Bronchial epithelial cell (primary cell): ENCODE results near the gene ZNF577. TPM values are rescaled to one million over a fixed set of nuclear protein-coding genes. Genes with fewer than 3 reads are reported as not detected.
"Not testable (repeated sequence)": the region's sequence is repeated elsewhere in the genome, so short reads cannot be mapped to it uniquely, and the experiment has no call there.

ENCODE experiments used
- DNase-seq: peaks from one replicate; pipeline ENCODE4 v3.0.0-alpha.2; 2010; ENCODE audit warnings: low read depth
- FAIRE-seq: peaks from 2 replicates; lab custom pipeline; 2011; peaks lifted over from hg19 to GRCh38; lab: Jason Lieb, UNC
- H3K27me3 ChIP-seq: 2 replicates; pipeline ENCODE4 v1.5.1; 2011; ENCODE audit warnings: low read length; ENCODE audit not compliant: control insufficient read depth, insufficient read depth
- H3K36me3 ChIP-seq: 2 replicates; pipeline ENCODE4 v1.5.1; 2011; ENCODE audit warnings: low read length; ENCODE audit not compliant: control insufficient read depth, insufficient read depth
- H3K4me3 ChIP-seq: 2 replicates; pipeline ENCODE4 v1.5.1; 2011; ENCODE audit warnings: mild to moderate bottlenecking, low read depth, low read length, control low read depth
- total RNA-seq: library from RNA; depleted of rRNA; stranded (reverse); fragments of >200 nt; gene quantifications from 2 replicates; pipeline ENCODE4 v1.2.1, GENCODE V29; 2014
- TF ChIP-seq, protein P1 (sequence below): IDR thresholded peaks from 2 replicates; pipeline ENCODE4 v1.5.1; 2011; ENCODE audit warnings: mild to moderate bottlenecking, moderate library complexity, low read length, control low read depth, inconsistent platforms; ENCODE audit not compliant: insufficient read depth, severe bottlenecking

The ZNF577 gene
- total RNA-seq, 1 donor from 2014 or later, result 5.5 TPM

DNA sequence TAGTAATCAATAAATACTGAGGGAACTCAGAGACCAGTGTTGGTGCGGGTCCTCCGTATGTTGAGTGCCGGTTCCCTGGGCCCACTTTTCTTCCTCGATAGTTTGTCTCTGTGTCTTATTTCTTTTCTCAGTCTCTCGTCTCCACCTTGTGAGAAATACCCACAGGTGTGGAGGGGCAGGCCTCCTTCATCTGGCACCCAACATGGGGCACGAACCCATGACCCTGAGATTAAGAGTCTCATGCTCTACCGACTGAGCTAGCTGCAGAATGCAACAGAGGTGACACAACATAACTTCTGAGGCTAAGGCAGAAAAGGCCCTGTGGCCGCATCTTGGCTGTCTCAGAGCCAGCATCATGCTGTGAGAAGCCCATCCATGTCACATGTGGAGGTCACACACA, 34.2 kb upstream of the ZNF577 start:
- H3K27me3 ChIP-seq, result no peaks in the 10 kb centered on the region
- H3K36me3 ChIP-seq, result no peaks in the 10 kb centered on the region
- TF ChIP-seq, protein P1, sequence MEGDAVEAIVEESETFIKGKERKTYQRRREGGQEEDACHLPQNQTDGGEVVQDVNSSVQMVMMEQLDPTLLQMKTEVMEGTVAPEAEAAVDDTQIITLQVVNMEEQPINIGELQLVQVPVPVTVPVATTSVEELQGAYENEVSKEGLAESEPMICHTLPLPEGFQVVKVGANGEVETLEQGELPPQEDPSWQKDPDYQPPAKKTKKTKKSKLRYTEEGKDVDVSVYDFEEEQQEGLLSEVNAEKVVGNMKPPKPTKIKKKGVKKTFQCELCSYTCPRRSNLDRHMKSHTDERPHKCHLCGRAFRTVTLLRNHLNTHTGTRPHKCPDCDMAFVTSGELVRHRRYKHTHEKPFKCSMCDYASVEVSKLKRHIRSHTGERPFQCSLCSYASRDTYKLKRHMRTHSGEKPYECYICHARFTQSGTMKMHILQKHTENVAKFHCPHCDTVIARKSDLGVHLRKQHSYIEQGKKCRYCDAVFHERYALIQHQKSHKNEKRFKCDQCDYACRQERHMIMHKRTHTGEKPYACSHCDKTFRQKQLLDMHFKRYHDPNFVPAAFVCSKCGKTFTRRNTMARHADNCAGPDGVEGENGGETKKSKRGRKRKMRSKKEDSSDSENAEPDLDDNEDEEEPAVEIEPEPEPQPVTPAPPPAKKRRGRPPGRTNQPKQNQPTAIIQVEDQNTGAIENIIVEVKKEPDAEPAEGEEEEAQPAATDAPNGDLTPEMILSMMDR, result no peak
- no peak for FAIRE-seq
- no peak for DNase-seq
- no peak overlapping the region for H3K4me3 ChIP-seq

DNA sequence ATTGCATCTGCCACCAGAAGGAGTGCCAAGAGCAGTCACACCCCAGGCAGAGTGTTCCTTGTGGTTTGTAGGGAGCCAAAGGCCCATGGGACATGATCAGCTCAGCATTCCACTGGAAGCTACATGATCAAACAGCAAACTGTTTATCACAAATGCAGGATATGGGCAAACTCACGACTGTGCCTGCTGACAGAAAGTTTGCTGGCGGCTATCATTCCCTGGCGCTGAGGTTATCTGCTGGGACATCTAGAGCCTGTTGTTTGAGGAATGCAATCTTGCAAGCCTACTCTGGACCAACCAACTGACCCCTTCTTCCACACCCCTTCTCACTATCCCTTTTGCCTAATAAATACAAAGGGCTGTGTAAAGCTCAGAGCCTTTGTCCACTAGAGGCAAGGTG, 31.9 kb upstream of the ZNF577 start:
- FAIRE-seq, result no peak

DNA sequence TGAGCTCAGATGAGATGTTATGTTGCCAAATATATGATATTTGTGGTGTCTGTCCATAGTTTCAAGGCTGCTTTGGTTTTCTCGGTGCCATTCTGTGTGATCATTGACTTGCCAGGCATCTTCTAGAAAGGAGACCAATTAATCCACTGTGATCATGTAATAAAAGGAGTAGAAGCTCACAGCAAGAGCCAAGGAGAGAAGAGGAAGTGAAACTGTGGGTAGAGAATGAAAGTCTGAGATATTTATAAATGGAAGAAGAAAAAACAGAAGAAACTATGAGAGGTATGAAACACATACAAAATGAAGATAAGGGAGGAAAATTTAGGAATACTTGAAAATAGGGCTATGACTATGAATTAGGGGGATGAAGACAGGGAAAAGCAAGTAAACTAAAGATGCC, 28.4 kb upstream of the ZNF577 start:
- DNase-seq (no peak), FAIRE-seq (no peak)
- H3K27me3 ChIP-seq, result no peaks in the 10 kb centered on the region
- TF ChIP-seq, protein P1, result no peak
- H3K4me3 ChIP-seq, result no peak overlapping the region
- no peaks in the 10 kb centered on the region for H3K36me3 ChIP-seq

More for the DNA sequence above, 31.9 kb upstream of the ZNF577 start:
- Histone ChIP-seq H3K36me3 (no peaks in the 10 kb centered on the region), H3K4me3 (no peak overlapping the region), H3K27me3 (no peaks in the 10 kb centered on the region)
- DNase-seq, result no peak
- TF ChIP-seq, protein P1, result no peak

DNA sequence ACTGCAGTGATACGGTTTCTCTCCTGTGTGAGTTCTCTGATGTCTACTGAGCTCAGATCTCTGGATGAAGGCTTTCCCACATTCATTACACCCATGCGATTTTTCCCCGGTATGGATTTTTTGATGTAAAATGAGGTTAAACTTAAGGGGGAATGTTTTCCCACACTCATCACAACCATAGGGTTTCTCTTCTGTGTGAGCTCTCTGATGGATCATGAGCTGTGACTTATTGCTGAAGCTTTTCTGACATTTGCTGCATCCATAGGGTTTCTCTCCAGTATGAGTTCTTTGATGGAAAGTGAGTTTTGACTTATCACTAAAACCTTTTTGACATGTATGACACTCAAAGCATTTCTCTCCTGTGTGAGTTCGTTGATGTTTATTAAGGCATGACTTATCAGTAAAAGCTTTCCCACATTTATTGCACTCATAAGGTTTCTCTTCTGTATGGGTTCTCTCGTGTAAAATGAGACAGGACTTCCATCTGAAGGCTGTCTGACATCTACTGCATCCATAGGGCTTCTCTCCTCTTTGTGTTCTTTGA, 27.6 kb upstream of the ZNF577 start:
- H3K4me3 ChIP-seq, result no peak overlapping the region
- TF ChIP-seq, protein P1, result no peak
- FAIRE-seq (no peak), DNase-seq (no peak)
- H3K36me3 ChIP-seq, result no peaks in the 10 kb centered on the region
- no peaks in the 10 kb centered on the region for H3K27me3 ChIP-seq

DNA sequence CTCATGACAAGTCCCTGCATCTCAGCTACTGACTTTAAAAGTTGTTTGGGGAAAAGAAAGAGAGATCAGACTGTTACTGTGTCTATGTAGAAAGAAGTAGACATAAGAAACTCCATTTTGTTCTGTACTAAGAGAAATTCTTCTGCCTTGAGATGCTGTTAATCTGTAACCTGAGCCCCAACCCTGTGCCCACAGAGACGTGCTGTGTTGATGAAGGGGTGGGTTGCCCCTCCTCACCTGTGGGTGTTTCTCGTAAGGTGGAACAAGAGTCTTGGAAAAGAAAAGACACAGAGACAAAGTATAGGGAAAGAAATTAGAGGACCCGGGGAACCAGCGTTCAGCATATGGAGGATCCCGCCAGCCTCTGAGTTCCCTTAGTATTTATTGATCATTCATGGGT, 20.2 kb upstream of the ZNF577 start:
- not testable (repeated sequence) for DNase-seq, H3K27me3 ChIP-seq, FAIRE-seq, H3K36me3 ChIP-seq, H3K4me3 ChIP-seq

DNA sequence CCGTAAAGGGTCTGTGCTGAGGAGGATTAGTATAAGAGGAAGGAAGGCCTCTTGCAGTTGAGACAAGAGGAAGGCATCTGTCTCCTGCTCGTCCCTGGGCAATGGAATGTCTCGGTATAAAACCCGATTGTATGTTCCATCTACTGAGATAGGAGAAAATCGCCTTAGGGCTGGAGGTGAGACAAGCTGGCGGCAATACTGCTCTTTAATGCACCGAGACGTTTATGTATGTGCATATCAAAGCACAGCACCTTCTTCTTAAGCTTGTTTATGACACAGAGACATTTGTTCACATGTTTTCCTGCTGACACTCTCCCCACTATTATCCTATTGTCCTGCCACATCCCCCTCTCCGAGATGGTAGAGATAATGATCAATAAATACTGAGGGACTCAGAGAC, 18.4 kb upstream of the ZNF577 start:
- not testable (repeated sequence) for H3K27me3 ChIP-seq, H3K36me3 ChIP-seq, H3K4me3 ChIP-seq, DNase-seq, FAIRE-seq

DNA sequence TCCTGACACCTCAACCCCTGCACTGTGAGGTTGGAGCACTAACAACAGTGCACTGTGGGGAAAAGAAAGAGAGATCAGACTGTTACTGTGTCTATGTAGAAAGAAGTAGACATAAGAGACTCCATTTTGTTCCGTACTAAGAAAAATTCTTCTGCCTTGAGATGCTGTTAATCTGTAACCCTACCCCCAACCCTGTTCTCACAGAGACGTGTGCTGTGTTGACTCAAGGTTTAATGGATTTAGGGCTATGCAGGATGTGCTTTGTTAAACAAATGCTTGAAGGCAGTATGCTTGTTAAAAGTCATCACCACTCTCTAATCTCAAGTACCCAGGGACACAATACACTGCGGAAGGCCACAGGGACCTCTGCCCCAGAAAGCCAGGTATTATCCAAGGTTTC, 17.9 kb upstream of the ZNF577 start:
- H3K4me3 ChIP-seq, DNase-seq, H3K36me3 ChIP-seq, H3K27me3 ChIP-seq, FAIRE-seq: not testable (repeated sequence)
